ENCODE measurements around the gene LZTR1.
A peak's percentile ranks its signal among the peaks of the same experiment; 100 is the strongest.
"Not testable (repeated sequence)": the region's sequence is repeated elsewhere in the genome, so short reads cannot be mapped to it uniquely, and the experiment has no call there.

LZTR1 gene

DNA sequence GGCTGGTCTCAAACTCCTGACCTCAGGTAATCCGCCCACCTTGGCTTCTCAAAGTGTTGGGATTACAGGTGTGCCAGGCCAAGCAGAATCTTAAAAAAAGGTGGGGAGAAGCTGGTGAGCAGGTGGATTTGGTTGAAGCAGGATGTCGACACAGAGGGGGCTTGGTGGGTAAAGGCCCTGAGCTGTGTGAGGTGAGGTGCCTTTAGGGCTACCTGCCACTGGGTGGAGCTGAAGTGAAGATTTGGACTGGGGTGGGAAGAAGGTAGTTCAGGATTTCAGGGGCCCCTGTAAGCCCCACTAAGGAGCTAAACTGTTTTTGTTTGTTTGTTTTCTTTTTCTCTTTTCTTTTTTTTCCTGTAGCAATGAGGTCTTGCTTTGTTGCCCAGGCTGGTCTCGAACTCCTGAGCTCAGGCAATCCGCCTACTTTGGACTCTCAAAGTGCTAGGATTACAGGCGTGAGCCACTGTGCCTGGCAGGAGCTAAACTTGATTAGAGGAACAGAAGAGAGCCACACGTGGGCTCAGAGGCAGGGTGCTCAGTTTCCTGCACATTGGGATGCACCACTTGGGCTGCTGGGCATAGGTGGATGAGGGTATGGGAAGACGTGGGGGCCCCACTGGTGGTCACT, 38.8 kb downstream of the LZTR1 start:
- DNase-seq = no peak

- DNase-seq = no peak
These were observed 40.4 kb downstream of the LZTR1 start for GRCh38 chr22:21022507-21022906.

- no peak for DNase-seq
These were observed 41.0 kb downstream of the LZTR1 start for GRCh38 chr22:21022955-21023614.

DNA sequence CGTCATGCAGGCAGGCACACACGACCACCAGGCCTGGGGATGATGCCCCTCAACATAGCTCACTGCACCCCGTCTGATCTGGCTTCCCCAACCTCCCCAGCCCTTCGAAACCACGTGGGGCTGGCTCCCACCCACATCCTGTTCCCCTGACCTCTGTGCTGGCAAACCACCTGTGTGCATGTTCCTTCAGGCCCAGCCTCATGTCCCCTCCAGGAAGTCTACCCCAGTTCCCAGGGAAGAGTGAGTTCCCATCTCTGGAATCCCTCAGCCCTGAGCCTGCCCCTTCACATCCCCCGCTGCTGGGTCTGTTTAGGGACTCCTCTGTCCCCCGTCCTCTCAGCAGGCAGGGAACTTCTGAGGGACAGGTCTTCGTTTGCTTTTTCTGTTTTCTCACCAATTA, 43.2 kb downstream of the LZTR1 start:
- DNase-seq = no peak

DNA sequence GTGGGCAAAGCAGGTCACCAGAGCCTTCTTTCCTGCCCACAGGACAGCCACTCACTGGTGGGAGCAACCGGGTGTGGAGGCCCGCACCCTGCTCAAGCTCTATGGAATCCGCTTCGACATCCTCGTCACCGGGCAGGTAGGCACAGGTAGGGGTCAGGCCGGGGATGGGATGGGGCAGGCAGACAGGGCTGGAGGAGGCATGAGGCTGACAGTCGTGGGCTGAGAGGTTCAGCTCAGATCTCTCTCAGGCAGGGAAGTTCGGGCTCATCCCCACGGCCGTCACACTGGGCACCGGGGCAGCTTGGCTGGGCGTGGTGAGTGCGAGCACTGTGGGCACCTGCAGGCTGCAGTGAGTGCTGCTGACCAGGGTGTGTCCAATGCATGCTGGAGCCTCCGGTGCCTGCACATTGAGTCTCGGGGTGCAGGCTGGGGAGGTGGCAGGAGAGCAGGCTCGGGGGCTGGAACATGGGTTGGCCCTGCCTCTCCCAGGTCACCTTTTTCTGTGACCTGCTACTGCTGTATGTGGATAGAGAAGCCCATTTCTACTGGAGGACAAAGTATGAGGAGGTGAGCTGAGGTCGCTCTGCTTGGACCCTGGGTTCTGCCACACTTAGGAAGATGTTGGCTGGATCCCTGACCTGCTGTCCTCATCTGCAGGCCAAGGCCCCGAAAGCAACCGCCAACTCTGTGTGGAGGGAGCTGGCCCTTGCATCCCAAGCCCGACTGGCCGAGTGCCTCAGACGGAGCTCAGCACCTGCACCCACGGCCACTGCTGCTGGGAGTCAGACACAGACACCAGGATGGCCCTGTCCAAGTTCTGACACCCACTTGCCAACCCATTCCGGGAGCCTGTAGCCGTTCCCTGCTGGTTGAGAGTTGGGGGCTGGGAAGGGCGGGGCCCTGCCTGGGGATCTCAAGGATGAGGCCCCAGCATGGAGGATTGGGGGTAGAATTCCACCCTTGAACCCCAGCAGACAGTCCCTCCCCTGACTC, 44.0 kb downstream of the LZTR1 start:
- DNase-seq = no peak

DNA sequence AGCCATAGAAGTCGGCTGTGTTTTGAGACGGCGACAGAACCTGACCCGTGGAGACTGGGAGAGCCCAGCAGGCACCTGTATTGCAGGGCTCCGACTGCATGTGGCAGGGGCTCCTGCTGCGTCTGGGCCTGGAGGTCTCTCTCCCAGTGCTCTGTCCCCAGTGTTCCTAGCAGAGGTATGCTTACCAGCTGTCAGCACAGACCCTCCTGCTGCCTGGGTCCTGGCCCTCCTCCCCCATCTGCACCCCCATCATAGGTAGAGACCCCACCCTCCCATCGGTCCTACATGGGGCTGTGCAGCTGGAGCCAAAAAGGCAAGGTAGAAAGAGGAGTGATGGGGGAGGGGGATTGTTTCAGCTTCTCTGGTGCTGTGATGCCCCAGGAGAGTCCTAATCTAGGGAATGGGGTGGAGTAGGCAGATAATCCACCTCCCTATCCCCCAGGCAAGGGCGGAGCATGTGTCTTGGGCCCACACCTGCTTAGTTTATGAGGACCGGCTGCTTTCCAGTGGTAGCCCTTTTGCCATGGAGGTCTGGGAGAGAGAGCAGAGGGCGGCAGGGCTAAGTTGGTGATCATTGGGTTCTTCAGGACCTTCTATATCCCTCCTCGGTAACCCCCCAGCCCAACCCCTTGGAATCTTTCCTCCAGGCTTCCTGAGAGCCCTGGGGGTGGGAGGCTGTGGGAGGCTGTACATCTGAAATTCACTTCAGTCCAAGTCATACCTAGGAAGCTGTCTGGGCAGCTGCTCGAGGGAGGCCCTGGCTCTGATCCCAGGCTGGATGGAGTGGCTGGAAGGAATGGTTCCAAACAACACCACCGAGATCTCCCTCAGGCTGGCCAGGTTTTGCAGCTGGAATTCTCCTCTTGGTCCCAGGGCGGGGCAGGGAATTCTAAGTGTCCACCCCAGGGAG, 44.9 kb downstream of the LZTR1 start:
- DNase-seq = peak; percentile 53

GRCh38 chr22:21028277-21029251, 46.5 kb downstream of the LZTR1 start:
- no peak for DNase-seq

GRCh38 chr22:21029486-21030025, 47.5 kb downstream of the LZTR1 start:
- DNase-seq = no peak

- no peak for DNase-seq
These were observed 47.9 kb downstream of the LZTR1 start for GRCh38 chr22:21030032-21030431.

GRCh38 chr22:21030621-21031544, 48.8 kb downstream of the LZTR1 start:
- DNase-seq = no peak

GRCh38 chr22:21031545-21032036, 49.5 kb downstream of the LZTR1 start:
- DNase-seq = no peak

GRCh38 chr22:21032037-21032867, 50.2 kb downstream of the LZTR1 start, which contains the start of gene SLC7A4:
TSS of gene SLC7A4 (minus strand) at chr22:21032561. CDS start at chr22:21031812, 749 bp downstream.
- DNase-seq = no peak

- no peak for DNase-seq
These were observed 51.0 kb downstream of the LZTR1 start for GRCh38 chr22:21032868-21033688.

DNA sequence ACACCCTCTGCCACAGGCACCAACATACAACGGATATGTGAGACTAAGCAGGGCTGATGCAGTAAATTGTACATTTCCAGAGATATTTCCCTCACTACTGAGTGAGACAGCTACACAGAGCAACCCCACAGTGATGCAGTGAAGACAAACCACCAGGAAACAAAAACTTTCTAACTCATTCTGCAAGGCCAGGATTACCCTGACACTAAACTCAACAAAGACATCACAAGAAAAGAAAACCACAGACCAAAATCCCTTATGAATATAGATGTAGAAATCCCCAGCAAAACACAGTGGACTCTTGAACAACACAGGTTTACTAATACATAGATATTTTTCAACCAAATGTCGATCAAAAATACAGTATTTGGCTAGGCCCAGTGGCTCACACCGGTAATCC, 51.8 kb downstream of the LZTR1 start:
- DNase-seq = no peak

DNA sequence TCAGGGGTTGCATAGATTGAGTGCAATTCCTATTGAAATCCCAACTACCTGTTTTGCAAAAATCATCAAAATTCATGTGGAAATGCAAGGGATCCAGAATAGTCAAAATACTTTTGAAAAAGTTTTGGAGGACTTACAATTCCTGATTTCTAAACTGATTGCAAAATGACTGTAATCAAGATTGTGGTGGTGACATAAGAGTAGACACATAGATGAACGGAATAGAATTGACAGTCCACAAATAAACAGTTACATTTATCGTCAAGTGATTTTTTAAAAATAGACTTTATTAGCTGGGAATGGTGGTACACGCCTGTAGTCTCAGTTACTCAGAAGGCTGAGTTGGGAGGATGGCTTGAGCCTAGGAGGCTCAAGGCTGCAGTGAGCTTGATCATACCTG, 52.9 kb downstream of the LZTR1 start:
- no peak for DNase-seq

GRCh38 chr22:21038405-21038804, 56.3 kb downstream of the LZTR1 start:
- no peak for DNase-seq

DNA sequence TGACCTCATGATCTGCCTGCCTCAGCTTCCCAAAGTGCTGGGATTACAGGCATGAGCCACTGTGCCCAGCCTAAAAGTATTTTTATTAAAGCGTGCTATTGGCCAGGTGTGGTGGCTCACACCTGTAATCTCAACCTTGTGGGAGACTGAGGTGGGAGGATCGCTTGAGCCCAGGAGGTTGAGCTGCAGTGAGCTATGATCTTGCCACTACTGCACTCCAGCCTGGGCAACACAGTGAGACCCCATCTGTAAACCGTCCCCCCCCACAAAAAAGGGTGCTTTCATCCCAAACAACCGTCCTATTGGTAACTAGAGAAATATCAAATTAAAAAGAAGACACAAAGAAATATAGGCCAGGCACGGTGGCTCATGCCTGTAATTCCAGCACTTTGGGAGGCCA, 57.1 kb downstream of the LZTR1 start:
- not testable (repeated sequence) for DNase-seq

DNA sequence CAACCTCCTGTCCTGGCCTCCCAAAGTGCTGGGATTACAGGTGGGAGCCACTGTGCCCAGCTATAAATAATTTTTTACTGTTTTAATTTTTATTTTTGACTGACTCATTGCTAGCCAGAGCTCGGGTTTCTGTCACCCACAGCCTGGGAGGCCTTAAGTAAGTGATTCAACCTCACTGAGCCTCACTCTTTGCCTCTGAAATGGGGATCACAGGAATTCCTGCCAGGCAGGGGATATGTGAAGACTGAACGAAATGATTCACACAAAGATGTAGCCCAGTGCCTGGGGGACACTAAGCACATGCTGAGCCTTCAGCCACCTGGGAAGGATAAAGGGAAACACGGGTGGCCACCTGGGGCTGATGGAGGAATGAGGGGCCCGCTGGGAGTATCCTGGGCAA, 59.8 kb downstream of the LZTR1 start:
- no peak for DNase-seq
